HFF-Myc (cell line): ENCODE measurements around the gene IL6ST.
"Not testable (repeated sequence)": the region's sequence is repeated elsewhere in the genome, so short reads cannot be mapped to it uniquely, and the experiment has no call there.

ENCODE experiments used
- DNase-seq: peaks from one replicate; pipeline ENCODE4 v3.0.0-alpha.2; 2011; ENCODE audit warnings: low read depth; ENCODE audit errors: extremely low read depth
- H3K4me3 ChIP-seq: replicated peaks from 2 replicates; pipeline ENCODE4 v1.5.1; 2011; ENCODE audit warnings: low read depth, mild to moderate bottlenecking, control low read depth, low read length
- CTCF ChIP-seq: IDR thresholded peaks from 2 replicates; pipeline ENCODE4 v1.5.1; 2012; ENCODE audit warnings: mild to moderate bottlenecking, low read depth, low read length, control low read depth; ENCODE audit errors: missing control alignments

The IL6ST gene

GRCh38 chr5:56026863-56027300 is 32.1 kb upstream of the IL6ST start:
- H3K4me3 ChIP-seq = no peak overlapping the region
- DNase-seq = no peak
- no peak for TF ChIP-seq CTCF

GRCh38 chr5:56025151-56025885 is 30.6 kb upstream of the IL6ST start:
- DNase-seq = no peak
- TF ChIP-seq CTCF = no peak

GRCh38 chr5:56024810-56025150 is 30.0 kb upstream of the IL6ST start:
- no peak for DNase-seq
- no peak for TF ChIP-seq CTCF
- H3K4me3 ChIP-seq = no peak overlapping the region

More at GRCh38 chr5:56025151-56025885, 30.6 kb upstream of the IL6ST start:
- H3K4me3 ChIP-seq = no peak overlapping the region

- DNase-seq = no peak
- no peak overlapping the region for H3K4me3 ChIP-seq
- TF ChIP-seq CTCF = no peak
These were observed 28.5 kb upstream of the IL6ST start for GRCh38 chr5:56023296-56023695.

- H3K4me3 ChIP-seq = no peak overlapping the region
- DNase-seq = peak; percentile 62
- no peak for TF ChIP-seq CTCF
These were observed 24.8 kb upstream of the IL6ST start for GRCh38 chr5:56019306-56020272.

GRCh38 chr5:56018832-56019231 is 24.1 kb upstream of the IL6ST start:
- no peak for DNase-seq
- no peak overlapping the region for H3K4me3 ChIP-seq
- TF ChIP-seq CTCF = no peak

- DNase-seq, H3K4me3 ChIP-seq: not testable (repeated sequence)
These were observed 19.9 kb upstream of the IL6ST start for GRCh38 chr5:56014701-56015100.

GRCh38 chr5:56013939-56014338 is 19.2 kb upstream of the IL6ST start:
- not testable (repeated sequence) for DNase-seq

More at GRCh38 chr5:56013939-56014338, 19.2 kb upstream of the IL6ST start:
- not testable (repeated sequence) for H3K4me3 ChIP-seq
